Adrenal gland (tissue), 12 donors: ENCODE measurements around the gene MAP2K7. TPM values are rescaled to one million over a fixed set of nuclear protein-coding genes. Genes with fewer than 3 reads are reported as not detected.
"Not testable (repeated sequence)": the region's sequence is repeated elsewhere in the genome, so short reads cannot be mapped to it uniquely, and the experiment has no call there.

Source experiments
- DNase-seq, 7 donors: peaks; one replicate each; pipeline ENCODE4 v3.0.0-alpha.2; 2019 to 2020
- H3K27ac ChIP-seq, 5 donors: fragments of 200-600 bp; sonication (generic) in 4 of 5; 1 replicate in 3 of 5; 2 replicates in 2 of 5; pipeline versions ENCODE4 v1.5.1 to v1.8.0; 2016 to 2020; ENCODE audit warnings: mild to moderate bottlenecking in 1 of 5
- H3K27me3 ChIP-seq: fragments of 200-600 bp; 2 replicates; pipeline ENCODE4 v1.8.0; 2021
- H3K36me3 ChIP-seq, 2 donors: fragments of 200-600 bp; replicated peaks in 1 of 2; 1 replicate in 1 of 2; 2 replicates in 1 of 2; pipeline versions ENCODE4 v1.5.1 to v1.8.0; 2018 to 2022
- H3K4me1 ChIP-seq, 2 donors: fragments of 200-600 bp; replicated peaks in 1 of 2; 1 replicate in 1 of 2; 2 replicates in 1 of 2; pipeline versions ENCODE4 v1.5.1 to v1.8.0; 2018 to 2021
- H3K4me3 ChIP-seq, 4 donors: fragments of 200-600 bp; sonication (generic) in 3 of 4; one replicate each; pipeline ENCODE4 v1.5.1; 2016 to 2018
- H3K9me3 ChIP-seq, 3 donors: fragments of 200-600 bp; sonication (generic) in 1 of 3; replicated peaks in 1 of 3; 1 replicate in 2 of 3; 2 replicates in 1 of 3; pipeline versions ENCODE4 v1.5.1 to v1.8.0; 2016 to 2021
- CTCF ChIP-seq, 6 experiments: fragments of 450-650 bp in 4 of 6; fragments of 200-600 bp in 2 of 6; sonication (generic) in 1 of 6; IDR thresholded peaks; 1 replicate in 5 of 6; 2 replicates in 1 of 6; pipeline versions ENCODE4 v1.5.1 to v1.8.0; 2016 to 2021; ENCODE audit warnings: antibody characterized with exemption in 6 of 6, mild to moderate bottlenecking in 2 of 6, moderate library complexity in 1 of 6
- POLR2A ChIP-seq, 2 donors: fragments of 450-650 bp; IDR thresholded peaks; one replicate each; pipeline ENCODE4 v1.6.1; 2017; ENCODE audit warnings: antibody characterized with exemption in 2 of 2, mild to moderate bottlenecking in 2 of 2, moderate library complexity in 1 of 2
- WGBS, 4 donors: extraction: QIAGEN DNeasy Blood & Tissue Kit in 2 of 4; methylation state at CpG; one replicate each; pipeline versions ENCODE4 v1.1.5 to v1.1.7; 2013 to 2017; 5-methylcytosine and 5-hydroxymethylcytosine counted together
- intact Hi-C, 2 donors: fragments of 100-400 bp; cut with DNase I; formaldehyde crosslinking; loops; one replicate each; pipeline versions ENCODE4 v1.14.1 to v1.15.0; 2022 to 2023
- polyA plus RNA-seq, 3 donors: library from polyadenylated mRNA; stranded (reverse); fragments of 200-250 nt in 2 of 3; fragments of 350-450 nt in 1 of 3; fragmentation: Illumina TruSeq in 1 of 3; extraction: RNeasy Lipid Tissue Mini Kit (QIAGEN cat#74804) in 1 of 3; gene quantifications; one replicate each; pipeline ENCODE4 v1.2.3, GENCODE V29; 2013 to 2014
- total RNA-seq, 9 donors: library from RNA; depleted of rRNA in 4 of 9; stranded (reverse); fragments of >200 nt in 4 of 9; fragments of 120-200 nt in 1 of 9; fragmentation: NEBNext Ultra II Directional in 1 of 9; extraction: Animal tissue kit (Norgen Biotek cat#: 25700) in 1 of 9; gene quantifications; one replicate each; pipeline versions ENCODE4 v1.1.0 to v1.2.4, GENCODE V29; 2013 to 2023
- donor health status: healthy with polysubstance abuse.
- donor health status: Bipolar disorder and iron deficiency.
- donor health status: DM: yes; HTN: yes; CAD: no.
- donor health status: DM: no; HTN: no; CAD: no.
- donor health status: DM: no; HTN: no; CAD: no.
- donor health status: DM: yes; HTN: yes; CAD: no.

Gene MAP2K7
- total and polyA plus RNA-seq, 12 donors = 6.8 to 110 (median 20.5) TPM

DNA sequence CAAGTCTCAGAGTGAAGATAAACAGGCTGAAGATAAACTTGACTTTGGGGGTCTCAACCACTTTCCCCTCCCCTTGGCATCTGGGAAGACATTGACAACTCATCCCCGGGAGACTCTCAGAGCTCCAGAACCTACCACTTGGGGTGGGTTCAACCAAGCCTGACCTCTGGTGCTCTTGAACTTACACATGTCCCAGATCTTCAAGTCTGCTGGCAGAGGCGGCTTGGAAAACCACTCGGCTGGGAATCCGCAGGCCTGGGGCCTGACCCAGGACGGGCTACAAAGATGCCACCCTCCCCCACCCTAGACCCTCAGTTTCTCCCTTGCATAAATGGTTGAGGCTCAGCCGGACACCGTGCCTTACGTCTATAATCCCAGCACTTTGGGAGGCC is 14.9 kb upstream of the MAP2K7 start:
- no peak for DNase-seq
- no peaks in the 10 kb centered on the region for H3K27me3 ChIP-seq
- 67 to 75% (median 70%) methylated on average over 7 to 8 of the region's 8 CpGs for WGBS, 4 donors
- H3K4me1 ChIP-seq = peaks cover 4 to 8% of the 10 kb centered on the region in 2 donors
- intact Hi-C loops = no loop called here
- peak overlapping the region in 2 of 4 donors; percentile 33 to 74 for H3K4me3 ChIP-seq
- TF ChIP-seq CTCF (IDR thresholded peaks at IDR 0.05) (no peak), POLR2A (IDR thresholded peaks at IDR 0.05) (no peak)
- no peaks in the 10 kb centered on the region for H3K36me3 ChIP-seq
- peak overlapping the region in 2 of 5 donors; percentile 67 to 71 for H3K27ac ChIP-seq
- H3K9me3 ChIP-seq = no peaks in the 10 kb centered on the region

DNA sequence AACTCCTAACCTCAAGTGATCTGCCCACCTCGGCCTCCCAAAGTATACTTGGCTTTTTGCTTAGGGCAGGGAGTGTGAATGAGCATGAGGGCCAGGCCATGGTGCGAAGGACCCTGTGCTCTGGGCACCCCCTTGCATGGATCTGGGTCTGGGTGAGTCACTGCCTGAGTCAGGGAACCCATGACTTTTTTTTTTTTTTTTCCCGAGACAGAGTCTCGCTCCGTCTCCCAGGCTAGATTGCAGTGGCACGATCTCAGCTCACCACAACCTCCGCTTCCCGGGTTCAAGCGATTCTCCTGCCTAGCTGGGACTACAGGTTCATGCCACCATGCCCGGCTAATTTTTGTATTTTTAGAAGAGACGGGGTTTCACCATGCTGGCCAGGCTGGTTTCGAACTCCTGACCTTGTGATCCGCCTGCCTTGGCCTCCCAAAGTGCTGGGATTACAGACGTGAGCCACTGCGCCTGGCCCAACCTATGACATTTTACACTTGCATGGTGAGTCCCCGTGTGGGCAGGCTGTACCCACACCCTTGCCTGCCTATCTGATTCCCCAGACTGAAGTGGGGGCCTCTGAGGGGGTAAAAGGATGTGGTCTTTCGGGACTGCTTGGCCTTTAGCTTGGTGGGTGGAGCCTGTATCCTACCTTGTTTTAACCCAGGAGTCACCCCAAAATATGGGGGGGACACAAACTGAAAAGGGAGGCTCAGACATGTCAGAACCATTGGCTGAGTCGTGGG is 10.1 kb upstream of the MAP2K7 start:
- H3K9me3 ChIP-seq, H3K36me3 ChIP-seq, intact Hi-C loops, H3K27me3 ChIP-seq, H3K4me1 ChIP-seq: not testable (repeated sequence)
- peak in 5 of 7 donors; percentile 59 to 75 (median 65) for DNase-seq
- Histone ChIP-seq H3K4me3 (peak overlapping the region in 1 of 4 donors; percentile 26), H3K27ac (peak overlapping the region in 2 of 5 donors; percentile 5 to 70)
- WGBS, 4 donors = 49 to 63% (median 53%) methylated on average over 16 to 18 of the region's 18 CpGs
- TF ChIP-seq POLR2A (IDR thresholded peaks at IDR 0.05) = peak in 1 of 2 donors; percentile 47

DNA sequence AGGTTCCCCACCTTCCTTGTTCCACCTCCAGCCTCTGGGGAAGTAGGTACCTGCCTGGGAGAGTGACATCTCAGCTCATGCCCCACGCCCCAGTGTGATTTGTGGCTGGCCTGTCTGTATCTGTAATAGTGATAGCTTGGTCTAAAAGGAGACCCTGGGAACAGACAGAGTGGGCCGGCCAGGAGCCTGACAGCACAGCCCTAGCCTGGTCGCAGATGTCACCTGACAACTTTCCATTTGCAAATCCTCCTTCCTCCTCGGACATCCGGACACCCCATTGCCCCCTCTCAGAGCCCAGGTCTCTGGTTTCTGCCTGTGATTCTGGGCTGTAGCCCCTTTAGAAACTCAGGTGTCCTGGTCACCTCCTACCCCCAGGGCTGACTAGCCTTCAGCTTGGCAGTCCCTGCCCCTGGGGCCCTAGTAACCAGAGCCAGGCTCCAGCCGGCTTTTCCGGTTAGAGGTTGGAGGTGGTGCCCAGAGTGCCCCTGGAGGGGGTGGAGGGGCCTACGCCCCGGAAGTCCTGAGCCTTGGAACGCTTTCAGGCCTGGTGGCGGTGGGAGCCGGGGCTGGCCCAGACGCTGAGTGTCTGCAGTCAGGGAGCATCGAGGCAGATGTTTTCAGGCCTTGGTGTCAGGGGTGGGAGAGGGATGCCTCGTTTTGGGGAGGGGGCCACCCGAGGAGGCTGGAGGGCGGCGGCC is 8.9 kb upstream of the MAP2K7 start:
- TF ChIP-seq CTCF (IDR thresholded peaks at IDR 0.05) (no peak), POLR2A (IDR thresholded peaks at IDR 0.05) (no peak)
- peak in 1 of 7 donors; percentile 15 for DNase-seq
- Histone ChIP-seq H3K27ac (no peak overlapping the region), H3K4me3 (no peak overlapping the region), H3K27me3 (no peaks in the 10 kb centered on the region), H3K4me1 (peaks cover 0 to 8% of the 10 kb centered on the region in 2 donors), H3K9me3 (no peaks in the 10 kb centered on the region), H3K36me3 (no peaks in the 10 kb centered on the region)
- 65 to 81% (median 70%) methylated on average over 9 to 18 of the region's 18 CpGs for whole genome bisulfite sequencing, 4 donors
- intact Hi-C loops = no loop called here

DNA sequence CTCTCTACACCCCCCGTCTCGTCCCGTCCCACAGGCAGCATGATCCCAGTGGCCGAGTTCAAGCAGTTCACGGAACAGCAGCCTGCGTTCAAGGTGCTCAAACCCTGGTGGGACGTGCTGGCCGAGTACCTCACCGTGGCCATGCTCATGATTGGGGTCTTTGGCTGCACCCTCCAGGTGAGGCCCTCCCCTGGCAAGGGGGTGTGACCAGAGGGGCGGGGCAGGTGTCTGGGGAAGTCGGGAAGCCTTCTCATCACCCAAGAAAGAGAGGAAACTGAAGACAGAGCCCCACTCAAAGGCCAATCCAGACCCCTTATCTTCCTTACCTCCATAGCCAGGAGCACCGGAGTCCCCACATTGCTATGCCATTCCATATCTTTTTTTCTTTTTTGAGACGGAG is 8.1 kb upstream of the MAP2K7 start:
- no peak overlapping the region for H3K4me3 ChIP-seq
- intact Hi-C loops = no loop called here
- no peaks in the 10 kb centered on the region for H3K27me3 ChIP-seq
- H3K4me1 ChIP-seq = peaks cover 0 to 8% of the 10 kb centered on the region in 2 donors
- H3K36me3 ChIP-seq = no peaks in the 10 kb centered on the region
- WGBS, 4 donors = 86 to 96% (median 88%) methylated on average over 7 to 13 of the region's 13 CpGs
- H3K9me3 ChIP-seq = no peaks in the 10 kb centered on the region
- DNase-seq = peak in 1 of 7 donors; percentile 22
- TF ChIP-seq POLR2A (IDR thresholded peaks at IDR 0.05) (no peak), CTCF (IDR thresholded peaks at IDR 0.05) (no peak)
- no peak overlapping the region for H3K27ac ChIP-seq
